ENCODE results near the gene LGR5. TPM values are rescaled to one million over a fixed set of nuclear protein-coding genes. Genes with fewer than 3 reads are reported as not detected.
A peak's percentile ranks its signal among the peaks of the same experiment; 100 is the strongest.

The LGR5 gene
- total RNA-seq, 1 donor, result under 0.01 TPM

DNA sequence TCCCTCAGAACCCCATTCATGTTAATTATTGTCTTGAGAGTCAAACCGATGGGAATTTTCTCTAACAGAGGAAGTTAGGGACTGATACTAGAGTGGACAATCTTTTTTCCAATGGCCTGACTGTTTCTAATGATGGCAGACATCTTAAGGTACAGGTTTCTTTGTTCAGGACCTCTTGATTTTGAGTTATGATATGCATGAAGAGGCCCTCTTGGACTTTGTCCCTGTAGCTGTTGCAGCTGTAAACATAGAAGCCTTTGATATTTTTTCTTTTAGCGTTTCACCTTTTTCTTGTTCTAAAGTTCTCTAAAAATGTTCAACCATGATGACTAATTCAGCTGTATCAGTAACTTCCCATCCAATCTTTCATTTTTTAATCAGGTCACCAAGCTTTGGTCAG is 53.0 kb downstream of the LGR5 start:
- no peaks in the 10 kb centered on the region for H4K20me1 ChIP-seq (ENCODE audit: insufficient read depth, low read length)
- no peaks in the 10 kb centered on the region for H3K4me1 ChIP-seq (ENCODE audit: insufficient read depth, low read length)
- TF ChIP-seq, protein P1, sequence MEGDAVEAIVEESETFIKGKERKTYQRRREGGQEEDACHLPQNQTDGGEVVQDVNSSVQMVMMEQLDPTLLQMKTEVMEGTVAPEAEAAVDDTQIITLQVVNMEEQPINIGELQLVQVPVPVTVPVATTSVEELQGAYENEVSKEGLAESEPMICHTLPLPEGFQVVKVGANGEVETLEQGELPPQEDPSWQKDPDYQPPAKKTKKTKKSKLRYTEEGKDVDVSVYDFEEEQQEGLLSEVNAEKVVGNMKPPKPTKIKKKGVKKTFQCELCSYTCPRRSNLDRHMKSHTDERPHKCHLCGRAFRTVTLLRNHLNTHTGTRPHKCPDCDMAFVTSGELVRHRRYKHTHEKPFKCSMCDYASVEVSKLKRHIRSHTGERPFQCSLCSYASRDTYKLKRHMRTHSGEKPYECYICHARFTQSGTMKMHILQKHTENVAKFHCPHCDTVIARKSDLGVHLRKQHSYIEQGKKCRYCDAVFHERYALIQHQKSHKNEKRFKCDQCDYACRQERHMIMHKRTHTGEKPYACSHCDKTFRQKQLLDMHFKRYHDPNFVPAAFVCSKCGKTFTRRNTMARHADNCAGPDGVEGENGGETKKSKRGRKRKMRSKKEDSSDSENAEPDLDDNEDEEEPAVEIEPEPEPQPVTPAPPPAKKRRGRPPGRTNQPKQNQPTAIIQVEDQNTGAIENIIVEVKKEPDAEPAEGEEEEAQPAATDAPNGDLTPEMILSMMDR (IDR thresholded peaks at IDR 0.05; ENCODE audit: extremely low read depth, low read depth, low read length), result no peak

DNA sequence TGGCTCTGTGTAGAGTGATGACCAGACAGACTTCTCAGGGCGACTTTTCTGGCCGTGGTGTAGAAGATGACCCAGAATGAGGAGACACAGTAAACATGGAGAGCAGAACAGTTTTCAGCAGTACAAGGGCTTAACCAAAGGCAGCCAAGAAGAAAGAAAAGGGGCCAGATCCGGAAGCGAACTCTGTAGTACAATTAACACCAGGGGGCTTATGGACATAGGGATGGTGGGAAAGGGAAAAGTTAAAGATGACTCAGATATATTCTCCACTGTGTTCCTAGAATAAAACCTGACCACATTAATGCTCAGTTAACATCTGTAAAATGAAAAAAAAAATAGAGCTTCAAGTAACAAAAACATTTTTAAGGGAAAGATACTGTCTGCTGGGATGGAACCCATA is 60.2 kb downstream of the LGR5 start:
- Histone ChIP-seq H3K4me3 (ENCODE audit: insufficient read depth, low read length) (no peak overlapping the region), H3K36me3 (ENCODE audit: insufficient read depth, low read length) (no peaks in the 10 kb centered on the region), H4K20me1 (ENCODE audit: insufficient read depth, low read length) (no peaks in the 10 kb centered on the region), H2AFZ (ENCODE audit: low read length) (no peak overlapping the region), H3K27me3 (ENCODE audit: insufficient read depth, low read length) (peaks cover 4% of the 10 kb centered on the region), H3K4me1 (ENCODE audit: insufficient read depth, low read length) (no peaks in the 10 kb centered on the region), H3K79me2 (ENCODE audit: insufficient read depth, low read length) (no peaks in the 10 kb centered on the region), H3K4me2 (ENCODE audit: insufficient read depth, low read length) (no peak overlapping the region), H3K9me3 (ENCODE audit: low read depth, low read length) (no peaks in the 10 kb centered on the region), H3K27ac (ENCODE audit: low read depth, low read length) (no peak overlapping the region)
- DNase-seq (ENCODE audit: insufficient read length, low spot score, missing footprints), result no peak
- TF ChIP-seq, protein P1 (IDR thresholded peaks at IDR 0.05; ENCODE audit: extremely low read depth, low read depth, low read length), result no peak

More for the DNA sequence above, 53.0 kb downstream of the LGR5 start:
- H3K79me2 ChIP-seq (ENCODE audit: insufficient read depth, low read length), result no peaks in the 10 kb centered on the region
- H3K27me3 ChIP-seq (ENCODE audit: insufficient read depth, low read length), result no peaks in the 10 kb centered on the region
- DNase-seq (ENCODE audit: insufficient read length, low spot score, missing footprints), result peak; percentile 31
- no peak overlapping the region for H3K4me3 ChIP-seq (ENCODE audit: insufficient read depth, low read length)
- H2AFZ ChIP-seq (ENCODE audit: low read length), result no peak overlapping the region
- no peaks in the 10 kb centered on the region for H3K9me3 ChIP-seq (ENCODE audit: low read depth, low read length)
- H3K27ac ChIP-seq (ENCODE audit: low read depth, low read length), result no peak overlapping the region
- H3K36me3 ChIP-seq (ENCODE audit: insufficient read depth, low read length), result no peaks in the 10 kb centered on the region
- no peak overlapping the region for H3K4me2 ChIP-seq (ENCODE audit: insufficient read depth, low read length)

DNA sequence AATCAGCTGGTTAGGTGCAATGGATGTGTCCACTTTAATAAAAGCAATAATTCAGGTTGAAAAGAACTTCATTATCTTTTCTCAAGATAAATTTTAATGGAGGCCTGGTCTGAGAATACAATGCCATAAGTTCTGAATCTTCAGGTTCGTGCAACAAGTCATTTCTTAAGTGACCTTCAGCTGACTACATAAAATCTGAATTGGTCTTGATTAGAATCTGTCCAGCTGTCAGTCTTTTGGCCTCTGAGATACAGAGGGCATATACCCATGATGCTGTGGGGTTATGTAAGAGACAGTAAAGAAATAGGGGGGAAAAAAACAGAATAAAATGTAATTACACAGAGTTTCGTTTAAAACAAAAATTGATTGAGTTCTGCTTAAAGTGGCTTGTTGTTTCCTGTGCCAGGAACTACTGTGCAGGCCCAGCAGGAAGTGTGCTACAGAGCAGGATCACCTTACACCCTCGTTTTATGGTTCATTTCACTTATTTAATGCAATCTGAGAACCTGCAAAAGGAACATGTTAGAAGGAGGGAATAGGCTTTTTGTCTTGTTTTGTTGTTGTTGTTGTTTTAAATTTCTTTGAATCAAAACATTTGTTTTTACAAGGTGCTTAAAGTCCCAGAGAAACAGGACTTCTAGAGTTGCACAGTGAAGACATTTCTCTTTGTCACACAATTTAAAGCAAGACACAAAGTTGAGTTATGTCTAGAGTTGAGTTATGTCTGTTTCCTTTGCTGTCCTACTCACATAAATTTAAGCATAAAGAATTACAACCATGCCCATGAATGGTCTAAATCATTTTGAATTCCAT is 64.2 kb downstream of the LGR5 start:
- TF ChIP-seq, protein P1 (IDR thresholded peaks at IDR 0.05; ENCODE audit: extremely low read depth, low read depth, low read length), result no peak
- no peaks in the 10 kb centered on the region for H3K36me3 ChIP-seq (ENCODE audit: insufficient read depth, low read length)
- H3K79me2 ChIP-seq (ENCODE audit: insufficient read depth, low read length), result no peaks in the 10 kb centered on the region
- H3K4me2 ChIP-seq (ENCODE audit: insufficient read depth, low read length), result no peak overlapping the region
- H3K27ac ChIP-seq (ENCODE audit: low read depth, low read length), result no peak overlapping the region
- no peak overlapping the region for H3K4me3 ChIP-seq (ENCODE audit: insufficient read depth, low read length)
- H4K20me1 ChIP-seq (ENCODE audit: insufficient read depth, low read length), result no peaks in the 10 kb centered on the region
- no peaks in the 10 kb centered on the region for H3K9me3 ChIP-seq (ENCODE audit: low read depth, low read length)
- H3K4me1 ChIP-seq (ENCODE audit: insufficient read depth, low read length), result no peaks in the 10 kb centered on the region
- no peak overlapping the region for H2AFZ ChIP-seq (ENCODE audit: low read length)
- DNase-seq (ENCODE audit: insufficient read length, low spot score, missing footprints), result no peak
- peaks cover 4% of the 10 kb centered on the region for H3K27me3 ChIP-seq (ENCODE audit: insufficient read depth, low read length)

DNA sequence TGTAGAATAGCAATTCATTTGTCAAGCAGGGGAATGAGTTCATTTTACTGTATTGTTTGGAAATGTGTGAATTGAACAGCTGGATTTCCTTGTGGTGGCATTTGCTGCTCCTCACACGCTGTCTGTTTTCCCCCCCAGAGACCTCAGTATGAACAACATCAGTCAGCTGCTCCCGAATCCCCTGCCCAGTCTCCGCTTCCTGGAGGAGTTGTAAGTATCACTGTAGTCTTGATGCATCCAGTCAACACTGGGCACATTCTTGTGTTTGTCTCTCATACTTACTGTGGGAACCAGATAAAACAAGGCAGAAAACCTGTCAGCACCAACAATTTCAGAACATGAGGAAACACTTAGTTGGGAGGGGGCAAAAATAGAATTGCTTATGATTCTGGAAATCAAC is 64.9 kb downstream of the LGR5 start:
- Histone ChIP-seq H3K9me3 (ENCODE audit: low read depth, low read length) (no peaks in the 10 kb centered on the region), H3K27ac (ENCODE audit: low read depth, low read length) (no peak overlapping the region), H3K4me1 (ENCODE audit: insufficient read depth, low read length) (no peaks in the 10 kb centered on the region), H4K20me1 (ENCODE audit: insufficient read depth, low read length) (no peaks in the 10 kb centered on the region), H2AFZ (ENCODE audit: low read length) (no peak overlapping the region), H3K27me3 (ENCODE audit: insufficient read depth, low read length) (peaks cover 4% of the 10 kb centered on the region), H3K79me2 (ENCODE audit: insufficient read depth, low read length) (no peaks in the 10 kb centered on the region), H3K4me2 (ENCODE audit: insufficient read depth, low read length) (no peak overlapping the region), H3K36me3 (ENCODE audit: insufficient read depth, low read length) (no peaks in the 10 kb centered on the region), H3K4me3 (ENCODE audit: insufficient read depth, low read length) (no peak overlapping the region)
- TF ChIP-seq, protein P1 (IDR thresholded peaks at IDR 0.05; ENCODE audit: extremely low read depth, low read depth, low read length), result no peak
- DNase-seq (ENCODE audit: insufficient read length, low spot score, missing footprints), result no peak
